HepG2 (cell line): ENCODE results near the gene SCIN. TPM values are rescaled to one million over a fixed set of nuclear protein-coding genes. Genes with fewer than 3 reads are reported as not detected.
"Not testable (repeated sequence)": the region's sequence is repeated elsewhere in the genome, so short reads cannot be mapped to it uniquely, and the experiment has no call there.

Experiments
- ATAC-seq: fragments of 200-7000 bp; cut with Tn5 transposase; 3 replicates; pipeline ENCODE4 v1.9.1; 2020; ENCODE audit warnings: mild to moderate bottlenecking, moderate library complexity
- BruUV-seq: library from RNA; stranded (reverse); fragments of 400-500 nt; replicated peaks from 2 replicates; lab custom pipeline; 2021; lab: Mats Ljungman, UMichigan
- CTCF ChIA-PET: fragments of 300-600 bp; formaldehyde crosslinking; extraction: SDS; loops from one replicate; lab custom pipeline; 2021; ENCODE audit warnings: low total read pairs, inconsistent platforms, low intra/inter-chr PET ratio; lab: Yijun Ruan, JAX
- POLR2A ChIA-PET: fragments of 350-600 bp; sonication (Branson Sonifier 250); formaldehyde crosslinking; loops from one replicate; lab custom pipeline; 2020; ENCODE audit warnings: antibody characterized with exemption, inconsistent platforms; lab: Yijun Ruan, JAX
- DNase-seq: peaks from one replicate; pipeline ENCODE4 v3.0.0-alpha.2; 2015; ENCODE audit warnings: low spot score
- FAIRE-seq: peaks from 3 replicates; lab custom pipeline; 2011; peaks lifted over from hg19 to GRCh38; lab: Jason Lieb, UNC
- H2AFZ ChIP-seq: one replicate; pipeline ENCODE4 v1.6.1; 2011; ENCODE audit warnings: low read length, inconsistent platforms
- H3K27ac ChIP-seq: fragments of 300-600 bp; 3 replicates; pipeline ENCODE4 v1.8.0; 2011; ENCODE audit warnings: mixed run types, mild to moderate bottlenecking, mixed read lengths, low read length, inconsistent platforms; ENCODE audit not compliant: insufficient read depth; ENCODE audit errors: extremely low read length
- H3K27me3 ChIP-seq, 2 experiments: fragments of 200-600 bp in 1 of 2; 2 replicates in 1 of 2; 3 replicates in 1 of 2; pipeline versions ENCODE4 v1.6.0 to v1.8.0; 2011; ENCODE audit warnings: low read length in 2 of 2, mild to moderate bottlenecking in 2 of 2, moderate library complexity in 2 of 2, inconsistent platforms in 1 of 2; ENCODE audit not compliant: insufficient read depth in 2 of 2, control insufficient read depth in 1 of 2
- H3K36me3 ChIP-seq, 2 experiments: fragments of 200-600 bp in 1 of 2; replicated peaks in 1 of 2; 2 replicates in 1 of 2; 3 replicates in 1 of 2; pipeline versions ENCODE4 v1.5.1 to v1.8.0; 2011; ENCODE audit warnings: low read length in 2 of 2, inconsistent platforms in 1 of 2; ENCODE audit not compliant: insufficient read depth in 2 of 2, control insufficient read depth in 1 of 2
- H3K4me1 ChIP-seq: 2 replicates; pipeline ENCODE4 v1.5.1; 2012; ENCODE audit warnings: low read length, inconsistent platforms; ENCODE audit not compliant: insufficient read depth
- H3K4me2 ChIP-seq: 2 replicates; pipeline ENCODE4 v1.6.0; 2011; ENCODE audit warnings: low read depth, low read length, inconsistent platforms
- H3K4me3 ChIP-seq, 3 experiments: fragments of 200-600 bp in 1 of 3; sonication (generic), shearing (Covaris generic) in 1 of 3; replicated peaks in 1 of 3; 2 replicates each; pipeline ENCODE4 v1.5.1; 2011 to 2016; ENCODE audit warnings: low read length in 3 of 3, inconsistent platforms in 2 of 3, low read depth in 2 of 3, mild to moderate bottlenecking in 2 of 3, control low read depth in 1 of 3, mixed read lengths in 1 of 3; ENCODE audit not compliant: insufficient read depth in 1 of 3
- H3K79me2 ChIP-seq: one replicate; pipeline ENCODE4 v1.6.1; 2011; ENCODE audit warnings: low read length, inconsistent platforms; ENCODE audit not compliant: insufficient read depth
- H3K9ac ChIP-seq: 2 replicates; pipeline ENCODE4 v1.6.0; 2011; ENCODE audit warnings: mild to moderate bottlenecking, low read depth, low read length, inconsistent platforms; ENCODE audit not compliant: insufficient read depth
- H3K9me3 ChIP-seq: 2 replicates; pipeline ENCODE4 v1.5.1; 2012; ENCODE audit warnings: mild to moderate bottlenecking, low read length
- H4K20me1 ChIP-seq: 2 replicates; pipeline ENCODE4 v1.6.0; 2011; ENCODE audit warnings: inconsistent platforms, mild to moderate bottlenecking, low read length, moderate library complexity; ENCODE audit not compliant: insufficient read depth
- EP300 ChIP-seq, 3 experiments: sonication (generic) in 1 of 3; formaldehyde crosslinking in 1 of 3; IDR thresholded peaks; 2 replicates each; pipeline versions ENCODE4 v1.5.1 to v1.6.1; 2011 to 2020; ENCODE audit warnings: low read depth in 2 of 3, low read length in 2 of 3, borderline replicate concordance in 1 of 3, improper control_type of control experiment in 1 of 3, mild to moderate bottlenecking in 1 of 3, missing genetic modification reagents in 1 of 3, moderate library complexity in 1 of 3
- FOSL2 ChIP-seq: sonication (generic); formaldehyde crosslinking; IDR thresholded peaks from 2 replicates; pipeline ENCODE4 v1.4.0; 2020; ENCODE audit warnings: missing genetic modification reagents
- JUNB ChIP-seq: sonication (generic); formaldehyde crosslinking; IDR thresholded peaks from 2 replicates; pipeline ENCODE4 v1.8.0; 2022; ENCODE audit warnings: missing genetic modification reagents, mild to moderate bottlenecking, borderline replicate concordance
- TEAD3 ChIP-seq: optimal IDR thresholded peaks from 2 replicates; pipeline ENCODE3; 2016; ENCODE audit warnings: borderline replicate concordance
- ZNF343 ChIP-seq: sonication (generic); formaldehyde crosslinking; IDR thresholded peaks from 2 replicates; pipeline ENCODE4 v1.4.0; 2020; ENCODE audit warnings: mild to moderate bottlenecking, missing genetic modification reagents
- WGBS: methylation state at CpG from one replicate; pipeline ENCODE4 v1.1.6; 2017; ENCODE audit warnings: low lambda C conversion rate; 5-methylcytosine and 5-hydroxymethylcytosine counted together
- in situ Hi-C: cut with HindIII; loops from 2 replicates; pipeline ENCODE4 v1.10.0; 2017; ENCODE audit warnings: low pct_unique_long_range_greater_than_20kb; ENCODE audit not compliant: extremely low pct_ligation_motif_present
- intact Hi-C: fragments of 100-400 bp; cut with micrococcal nuclease; formaldehyde crosslinking; loops from one replicate; pipeline ENCODE4 v1.10.0; 2022; ENCODE audit not compliant: unreplicated experiment
- polyA plus RNA-seq, 8 experiments: library from polyadenylated mRNA; depleted of rRNA in 3 of 8; stranded (reverse) in 7 of 8; unstranded in 1 of 8; fragments of >200 nt; fragmentation: Illumina TruSeq in 4 of 8; extraction: Trizol in 4 of 8; gene quantifications; 2 replicates each; pipeline versions ENCODE4 v1.2.1 to v1.2.3, GENCODE V29; 2011 to 2016; ENCODE audit warnings: low read depth in 4 of 8, missing spikeins in 1 of 8, mixed read lengths in 1 of 8; ENCODE audit not compliant: insufficient read depth in 1 of 8
- total RNA-seq, 5 experiments: library from RNA; depleted of rRNA; stranded (reverse); fragments of >200 nt; fragmentation: Illumina TruSeq; extraction: Trizol; gene quantifications; 2 replicates each; pipeline ENCODE4 v1.2.3, GENCODE V29; 2016; ENCODE audit warnings: low read depth in 1 of 5
- TF ChIP-seq, protein P1 (sequence below): sonication (generic); formaldehyde crosslinking; IDR thresholded peaks from 2 replicates; pipeline ENCODE4 v1.4.0; 2020; ENCODE audit warnings: missing genetic modification reagents, mild to moderate bottlenecking, borderline replicate concordance
- TF ChIP-seq, protein P2 (sequence below): sonication (generic); formaldehyde crosslinking; IDR thresholded peaks from 2 replicates; pipeline ENCODE4 v1.4.0; 2020; ENCODE audit warnings: missing genetic modification reagents
- TF ChIP-seq, protein P3 (sequence below): IDR thresholded peaks from 2 replicates; pipeline ENCODE4 v1.4.0; 2020; ENCODE audit warnings: mild to moderate bottlenecking, missing genetic modification reagents
- TF ChIP-seq, protein P4 (sequence below): sonication (generic); formaldehyde crosslinking; IDR thresholded peaks from 2 replicates; pipeline ENCODE4 v1.4.0; 2020; ENCODE audit warnings: missing genetic modification reagents

Gene SCIN
- total and polyA plus RNA-seq, 2 of the 13 experiments (the other 11 are each of a cell fraction or from before 2014, with no cell fraction given), result not detected

DNA sequence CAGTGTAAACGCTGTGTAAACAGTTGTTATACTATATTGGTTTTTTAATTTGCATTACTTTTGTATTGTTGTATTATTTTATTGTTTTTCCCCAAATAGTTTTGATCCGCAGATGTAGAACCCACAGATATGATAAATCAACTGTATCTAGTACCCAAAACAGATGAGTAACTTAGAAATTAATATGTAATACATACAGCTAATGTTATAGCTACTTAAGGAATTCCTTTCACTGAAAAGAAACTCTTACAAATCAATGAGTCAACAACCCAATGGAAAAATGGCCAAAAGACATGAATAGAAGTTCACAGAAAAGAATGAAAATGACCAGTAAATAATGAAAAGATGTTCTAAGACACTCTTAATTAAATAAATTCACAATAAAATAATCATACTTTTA is 84.6 kb downstream of the SCIN start:
- ATAC-seq (no peak), FAIRE-seq (no peak), DNase-seq (no peak)
- ChIA-PET CTCF (no interaction called here), POLR2A (no interaction called here)
- Histone ChIP-seq H3K27me3 (no peaks in the 10 kb centered on the region), H3K4me1 (peaks cover 2% of the 10 kb centered on the region; the same call in 1 of the 2 replicates), H3K9me3 (no peaks in the 10 kb centered on the region), H3K79me2 (no peaks in the 10 kb centered on the region), H3K36me3 (no peaks in the 10 kb centered on the region), H3K4me3 (no peak overlapping the region), H3K27ac (no peak overlapping the region), H3K9ac (no peak overlapping the region), H3K4me2 (no peak overlapping the region), H4K20me1 (no peaks in the 10 kb centered on the region), H2AFZ (no peak overlapping the region)
- in situ Hi-C loops, result no loop called here
- intact Hi-C loops, result no loop called here
- BruUV-seq, result no TSS peak
- TF ChIP-seq ZNF343 (CRISPR knock-in tag), result no peak
- TF ChIP-seq, protein P1, sequence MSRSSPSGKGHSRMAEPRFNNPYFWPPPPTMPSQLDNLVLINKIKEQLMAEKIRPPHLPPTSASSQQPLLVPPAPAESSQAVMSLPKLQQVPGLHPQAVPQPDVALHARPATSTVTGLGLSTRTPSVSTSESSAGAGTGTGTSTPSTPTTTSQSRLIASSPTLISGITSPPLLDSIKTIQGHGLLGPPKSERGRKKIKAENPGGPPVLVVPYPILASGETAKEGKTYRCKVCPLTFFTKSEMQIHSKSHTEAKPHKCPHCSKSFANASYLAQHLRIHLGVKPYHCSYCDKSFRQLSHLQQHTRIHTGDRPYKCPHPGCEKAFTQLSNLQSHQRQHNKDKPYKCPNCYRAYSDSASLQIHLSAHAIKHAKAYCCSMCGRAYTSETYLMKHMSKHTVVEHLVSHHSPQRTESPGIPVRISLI (CRISPR knock-in tag), result no peak
- 69% methylated on average over 2 of the region's 2 CpGs for WGBS

DNA sequence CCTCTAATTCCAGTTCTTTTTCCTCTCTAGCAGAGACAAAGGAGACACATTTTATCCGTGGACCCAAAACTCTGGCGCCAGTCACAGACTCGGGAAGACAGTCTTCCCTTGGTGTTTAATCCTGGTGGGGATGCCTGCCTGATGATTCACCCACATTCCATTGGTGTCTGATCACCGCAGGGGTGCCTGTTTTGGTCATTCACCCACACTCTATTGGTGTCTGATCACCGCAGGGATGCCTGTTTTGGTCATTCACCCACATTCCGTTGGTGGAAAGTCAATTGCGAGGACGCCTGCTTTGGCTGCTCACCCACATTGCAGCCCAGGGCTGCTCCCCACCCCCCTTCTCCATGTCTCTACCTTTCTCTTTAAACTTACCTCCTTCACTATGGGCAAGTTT is 89.9 kb downstream of the SCIN start:
- H3K4me1 ChIP-seq; BruUV-seq; H3K27ac ChIP-seq; H3K9ac ChIP-seq; H2AFZ ChIP-seq; ATAC-seq; in situ Hi-C loops; POLR2A ChIA-PET; CTCF ChIA-PET; H4K20me1 ChIP-seq; H3K27me3 ChIP-seq; H3K79me2 ChIP-seq; FAIRE-seq; intact Hi-C loops; H3K4me3 ChIP-seq; H3K9me3 ChIP-seq; H3K36me3 ChIP-seq; TF ChIP-seq EP300 (IDR thresholded peaks at IDR 0.05; ENCODE audit: low read depth in 2 of 2, low read length in 2 of 2): not testable (repeated sequence)
- 25% methylated on average over 8 of the region's 8 CpGs for WGBS
- TF ChIP-seq, protein P2, sequence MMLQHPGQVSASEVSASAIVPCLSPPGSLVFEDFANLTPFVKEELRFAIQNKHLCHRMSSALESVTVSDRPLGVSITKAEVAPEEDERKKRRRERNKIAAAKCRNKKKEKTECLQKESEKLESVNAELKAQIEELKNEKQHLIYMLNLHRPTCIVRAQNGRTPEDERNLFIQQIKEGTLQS (CRISPR knock-in tag), result peak; percentile 47; the same call in 1 of the 2 replicates
- TF ChIP-seq TEAD3 (CRISPR knock-in tag) (peak; percentile 63), FOSL2 (peak; percentile 95), EP300 (CRISPR knock-in tag; IDR thresholded peaks at IDR 0.05; ENCODE audit: borderline replicate concordance) (peak; percentile 23; the same call in 1 of the 2 replicates), JUNB (CRISPR knock-in tag) (peak; percentile 21; the same call in 1 of the 2 replicates)
- TF ChIP-seq, protein P3, sequence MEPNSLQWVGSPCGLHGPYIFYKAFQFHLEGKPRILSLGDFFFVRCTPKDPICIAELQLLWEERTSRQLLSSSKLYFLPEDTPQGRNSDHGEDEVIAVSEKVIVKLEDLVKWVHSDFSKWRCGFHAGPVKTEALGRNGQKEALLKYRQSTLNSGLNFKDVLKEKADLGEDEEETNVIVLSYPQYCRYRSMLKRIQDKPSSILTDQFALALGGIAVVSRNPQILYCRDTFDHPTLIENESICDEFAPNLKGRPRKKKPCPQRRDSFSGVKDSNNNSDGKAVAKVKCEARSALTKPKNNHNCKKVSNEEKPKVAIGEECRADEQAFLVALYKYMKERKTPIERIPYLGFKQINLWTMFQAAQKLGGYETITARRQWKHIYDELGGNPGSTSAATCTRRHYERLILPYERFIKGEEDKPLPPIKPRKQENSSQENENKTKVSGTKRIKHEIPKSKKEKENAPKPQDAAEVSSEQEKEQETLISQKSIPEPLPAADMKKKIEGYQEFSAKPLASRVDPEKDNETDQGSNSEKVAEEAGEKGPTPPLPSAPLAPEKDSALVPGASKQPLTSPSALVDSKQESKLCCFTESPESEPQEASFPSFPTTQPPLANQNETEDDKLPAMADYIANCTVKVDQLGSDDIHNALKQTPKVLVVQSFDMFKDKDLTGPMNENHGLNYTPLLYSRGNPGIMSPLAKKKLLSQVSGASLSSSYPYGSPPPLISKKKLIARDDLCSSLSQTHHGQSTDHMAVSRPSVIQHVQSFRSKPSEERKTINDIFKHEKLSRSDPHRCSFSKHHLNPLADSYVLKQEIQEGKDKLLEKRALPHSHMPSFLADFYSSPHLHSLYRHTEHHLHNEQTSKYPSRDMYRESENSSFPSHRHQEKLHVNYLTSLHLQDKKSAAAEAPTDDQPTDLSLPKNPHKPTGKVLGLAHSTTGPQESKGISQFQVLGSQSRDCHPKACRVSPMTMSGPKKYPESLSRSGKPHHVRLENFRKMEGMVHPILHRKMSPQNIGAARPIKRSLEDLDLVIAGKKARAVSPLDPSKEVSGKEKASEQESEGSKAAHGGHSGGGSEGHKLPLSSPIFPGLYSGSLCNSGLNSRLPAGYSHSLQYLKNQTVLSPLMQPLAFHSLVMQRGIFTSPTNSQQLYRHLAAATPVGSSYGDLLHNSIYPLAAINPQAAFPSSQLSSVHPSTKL (CRISPR knock-in tag), result 0 out of 2 replicates have a peak, but pooled peaks have one; percentile 12
- TF ChIP-seq, protein P4, sequence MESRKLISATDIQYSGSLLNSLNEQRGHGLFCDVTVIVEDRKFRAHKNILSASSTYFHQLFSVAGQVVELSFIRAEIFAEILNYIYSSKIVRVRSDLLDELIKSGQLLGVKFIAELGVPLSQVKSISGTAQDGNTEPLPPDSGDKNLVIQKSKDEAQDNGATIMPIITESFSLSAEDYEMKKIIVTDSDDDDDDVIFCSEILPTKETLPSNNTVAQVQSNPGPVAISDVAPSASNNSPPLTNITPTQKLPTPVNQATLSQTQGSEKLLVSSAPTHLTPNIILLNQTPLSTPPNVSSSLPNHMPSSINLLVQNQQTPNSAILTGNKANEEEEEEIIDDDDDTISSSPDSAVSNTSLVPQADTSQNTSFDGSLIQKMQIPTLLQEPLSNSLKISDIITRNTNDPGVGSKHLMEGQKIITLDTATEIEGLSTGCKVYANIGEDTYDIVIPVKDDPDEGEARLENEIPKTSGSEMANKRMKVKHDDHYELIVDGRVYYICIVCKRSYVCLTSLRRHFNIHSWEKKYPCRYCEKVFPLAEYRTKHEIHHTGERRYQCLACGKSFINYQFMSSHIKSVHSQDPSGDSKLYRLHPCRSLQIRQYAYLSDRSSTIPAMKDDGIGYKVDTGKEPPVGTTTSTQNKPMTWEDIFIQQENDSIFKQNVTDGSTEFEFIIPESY (CRISPR knock-in tag), result peak; percentile 53; the same call in 1 of the 2 replicates
- peak; percentile 76 for DNase-seq
- peak overlapping the region; percentile 18; the same call in 1 of the 2 replicates for H3K4me2 ChIP-seq
